ENCODE data around the gene TAF4B.
"Not testable (repeated sequence)": the region's sequence is repeated elsewhere in the genome, so short reads cannot be mapped to it uniquely, and the experiment has no call there.

TAF4B gene

GRCh38 chr18:26226229-26227050 is at the start of gene TAF4B:
Gene TAF4B (plus strand): TSS chr18:26226445. CDS start chr18:26226934, 489 bp downstream.
- DNase-seq (ENCODE audit: low spot score): peak; percentile 91

GRCh38 chr18:26181343-26181826 is 44.9 kb upstream of the TAF4B start:
- DNase-seq (ENCODE audit: low spot score): no peak

- DNase-seq (ENCODE audit: low spot score): no peak
These were observed 42.7 kb upstream of the TAF4B start for GRCh38 chr18:26183395-26184112.

GRCh38 chr18:26185267-26185666 is 41.0 kb upstream of the TAF4B start:
- DNase-seq (ENCODE audit: low spot score): no peak

- no peak for DNase-seq (ENCODE audit: low spot score)
These were observed 35.7 kb upstream of the TAF4B start for GRCh38 chr18:26190506-26190905.

GRCh38 chr18:26192233-26192632 is 34.0 kb upstream of the TAF4B start:
- DNase-seq (ENCODE audit: low spot score): no peak

GRCh38 chr18:26196605-26197004 is 29.6 kb upstream of the TAF4B start:
- DNase-seq (ENCODE audit: low spot score): no peak

- not testable (repeated sequence) for DNase-seq (ENCODE audit: low spot score)
These were observed 24.2 kb upstream of the TAF4B start for GRCh38 chr18:26202001-26202400.

- no peak for DNase-seq (ENCODE audit: low spot score)
These were observed 20.9 kb upstream of the TAF4B start for GRCh38 chr18:26205318-26205717.

- DNase-seq (ENCODE audit: low spot score): no peak
These were observed 19.8 kb upstream of the TAF4B start for GRCh38 chr18:26206488-26206887.

GRCh38 chr18:26207937-26208336 is 18.3 kb upstream of the TAF4B start:
- DNase-seq (ENCODE audit: low spot score): no peak

- DNase-seq (ENCODE audit: low spot score): no peak
These were observed 17.3 kb upstream of the TAF4B start for GRCh38 chr18:26208977-26209376.

- DNase-seq (ENCODE audit: low spot score): no peak
These were observed 16.1 kb upstream of the TAF4B start for GRCh38 chr18:26210147-26210546.

GRCh38 chr18:26215247-26215970 is 10.8 kb upstream of the TAF4B start:
- DNase-seq (ENCODE audit: low spot score): no peak

GRCh38 chr18:26225022-26225693 is 1.1 kb upstream of the TAF4B start:
- DNase-seq (ENCODE audit: low spot score): no peak

GRCh38 chr18:26225915-26226228 is 373 bp upstream of the TAF4B start:
- no peak for DNase-seq (ENCODE audit: low spot score)

- no peak for DNase-seq (ENCODE audit: low spot score)
These were observed 916 bp downstream of the TAF4B start for GRCh38 chr18:26227051-26227670.

GRCh38 chr18:26228562-26229260 is 2.5 kb downstream of the TAF4B start:
- DNase-seq (ENCODE audit: low spot score): no peak

- no peak for DNase-seq (ENCODE audit: low spot score)
These were observed 4.3 kb downstream of the TAF4B start for GRCh38 chr18:26230497-26230896.

GRCh38 chr18:26233208-26233607 is 7.0 kb downstream of the TAF4B start:
- no peak for DNase-seq (ENCODE audit: low spot score)

GRCh38 chr18:26237363-26237762 is 11.1 kb downstream of the TAF4B start:
- DNase-seq (ENCODE audit: low spot score): not testable (repeated sequence)
